ENCODE data around the gene MMP28. TPM values are rescaled to one million over a fixed set of nuclear protein-coding genes. Genes with fewer than 3 reads are reported as not detected.

The MMP28 gene
- total RNA-seq, 6 experiments from 2014 or later, result 0.22 to 0.28 (median 0.25) TPM; not detected in 3

GRCh38 chr17:35807371-35808144 is 12.1 kb upstream of the MMP28 start:
- Histone ChIP-seq H3K4me1 (peaks cover 0 to 23% (median 8%) of the 10 kb centered on the region in 4 donors), H3K36me3 (no peaks in the 10 kb centered on the region), H3K27ac (no peak overlapping the region), H3K4me3 (no peak overlapping the region), H3K9me3 (no peaks in the 10 kb centered on the region), H3K27me3 (no peaks in the 10 kb centered on the region)
- intact Hi-C loops (cut with DNase I), result loop anchor here (5.0 kb wide), 1 partner anchor 40 kb away; no protein-coding TSS in a partner anchor
- ATAC-seq (no peak), DNase-seq (no peak)
- WGBS (ENCODE audit: insufficient coverage, low coverage, low lambda C conversion rate, missing lambda C conversion rate), result 74% methylated on average over 6 of the region's 7 CpGs
- no peak for TF ChIP-seq CTCF (IDR thresholded peaks at IDR 0.05)
- TF ChIP-seq POLR2A (IDR thresholded peaks at IDR 0.05), result no peak

- H3K27ac ChIP-seq, result no peak overlapping the region
- DNase-seq (no peak), ATAC-seq (peak; percentile 63 to 74 (median 68))
Measured at GRCh38 chr17:35804658-35805192, 9.3 kb upstream of the MMP28 start.

GRCh38 chr17:35801583-35802224 is 6.3 kb upstream of the MMP28 start:
- ATAC-seq, result no peak

More at GRCh38 chr17:35804658-35805192, 9.3 kb upstream of the MMP28 start:
- TF ChIP-seq POLR2A (IDR thresholded peaks at IDR 0.05), result no peak
- TF ChIP-seq CTCF (IDR thresholded peaks at IDR 0.05), result peak; percentile 88 to 96 (median 90)
- H3K4me1 ChIP-seq, result peaks cover 0 to 17% (median 0%) of the 10 kb centered on the region in 4 donors
- intact Hi-C loops (cut with DNase I), result loop anchor here (5.0 kb wide), 1 partner anchor 37 kb away; no protein-coding TSS in a partner anchor
- no peaks in the 10 kb centered on the region for H3K36me3 ChIP-seq
- H3K4me3 ChIP-seq, result no peak overlapping the region
- 33% methylated on average over 1 of the region's 1 CpG for WGBS (ENCODE audit: insufficient coverage, low coverage, low lambda C conversion rate, missing lambda C conversion rate)
- no peaks in the 10 kb centered on the region for H3K9me3 ChIP-seq
- H3K27me3 ChIP-seq, result no peaks in the 10 kb centered on the region

GRCh38 chr17:35799942-35800341 is 4.5 kb upstream of the MMP28 start:
- Histone ChIP-seq H3K36me3 (no peaks in the 10 kb centered on the region), H3K4me1 (peaks cover 0 to 20% (median 3%) of the 10 kb centered on the region in 4 donors), H3K4me3 (no peak overlapping the region), H3K9me3 (no peaks in the 10 kb centered on the region), H3K27ac (no peak overlapping the region), H3K27me3 (peaks cover 2 to 10% of the 10 kb centered on the region in 2 donors)
- TF ChIP-seq CTCF (IDR thresholded peaks at IDR 0.05) (no peak), POLR2A (IDR thresholded peaks at IDR 0.05) (no peak)
- ATAC-seq, result peak; percentile 81 to 86 (median 84)
- intact Hi-C loops (cut with DNase I), result no loop called here
- peak; percentile 82 to 95 (median 93) for DNase-seq

More at GRCh38 chr17:35801583-35802224, 6.3 kb upstream of the MMP28 start:
- intact Hi-C loops (cut with DNase I), result no loop called here
- H3K4me3 ChIP-seq, result no peak overlapping the region
- H3K9me3 ChIP-seq, result no peaks in the 10 kb centered on the region
- no peaks in the 10 kb centered on the region for H3K36me3 ChIP-seq
- peak in 1 of 3 donors; percentile 44 for DNase-seq
- H3K4me1 ChIP-seq, result peaks cover 0 to 11% (median 0%) of the 10 kb centered on the region in 4 donors
- H3K27me3 ChIP-seq, result no peaks in the 10 kb centered on the region
- 73% methylated on average over 4 of the region's 9 CpGs for WGBS (ENCODE audit: insufficient coverage, low coverage, low lambda C conversion rate, missing lambda C conversion rate)
- H3K27ac ChIP-seq, result no peak overlapping the region
- TF ChIP-seq POLR2A (IDR thresholded peaks at IDR 0.05), result no peak
- no peak for TF ChIP-seq CTCF (IDR thresholded peaks at IDR 0.05)
